ENCODE measurements around the gene KRT5. TPM values are rescaled to one million over a fixed set of nuclear protein-coding genes. Genes with fewer than 3 reads are reported as not detected.

KRT5 gene
- total RNA-seq, 1 experiment from 2014 or later, result 0.67 TPM

DNA sequence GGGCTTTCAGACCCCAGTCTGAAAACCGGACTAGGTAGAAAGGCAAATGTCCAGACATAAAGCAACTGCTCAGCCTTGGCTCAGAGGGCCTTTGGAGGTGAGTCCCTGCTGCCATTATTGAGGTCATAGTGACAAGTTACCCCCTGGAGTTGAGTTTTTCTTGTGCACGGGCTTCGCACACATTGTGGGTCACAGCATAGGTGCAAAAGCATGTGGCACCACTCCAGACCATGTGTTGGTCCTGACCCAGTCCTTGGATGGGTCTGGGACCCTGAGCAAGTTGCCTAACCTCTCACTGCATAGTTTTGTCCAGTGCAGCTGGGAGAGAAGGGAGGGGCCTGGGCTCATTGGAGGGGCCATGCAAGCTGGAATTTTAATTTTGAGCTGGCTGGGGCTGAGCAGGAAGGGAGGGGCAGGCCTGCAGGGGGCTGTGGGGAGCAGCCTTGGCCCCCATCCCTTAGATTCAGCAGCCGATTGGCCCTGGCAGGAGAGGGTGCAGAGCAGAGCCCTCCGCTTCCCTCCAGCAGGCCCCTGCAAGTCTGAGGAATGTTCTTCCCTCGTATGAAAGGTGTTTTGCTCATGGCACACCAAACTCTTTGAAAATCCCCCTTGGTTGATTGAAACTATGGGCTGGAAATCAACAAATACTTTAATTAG is 4.2 kb upstream of the KRT5 start:
- ChIA-PET CTCF (no interaction called here), POLR2A (ENCODE audit: low non-redundant PET) (no interaction called here)
- DNase-seq (ENCODE audit: low spot score), result no peak
- Histone ChIP-seq H3K9me3 (ENCODE audit: low read depth, low read length, poor library complexity, severe bottlenecking) (no peaks in the 10 kb centered on the region), H3K4me1 (ENCODE audit: insufficient read depth, low read length, poor library complexity, severe bottlenecking) (peaks cover 14% of the 10 kb centered on the region), H3K36me3 (ENCODE audit: insufficient read depth, low read length, poor library complexity, severe bottlenecking) (no peaks in the 10 kb centered on the region), H3K27ac (ENCODE audit: low read depth, low read length, poor library complexity, severe bottlenecking) (no peak overlapping the region), H3K4me3 (ENCODE audit: low read depth, low read length, poor library complexity, severe bottlenecking) (no peak overlapping the region), H3K27me3 (replicated peaks; ENCODE audit: insufficient read depth, low read depth, low read length, poor library complexity) (no peaks in the 10 kb centered on the region)
- intact Hi-C loops (cut with micrococcal nuclease; ENCODE audit: unreplicated experiment), result no loop called here
- BruUV-seq (replicated peaks), result no TSS peak
- TF ChIP-seq, protein P1, sequence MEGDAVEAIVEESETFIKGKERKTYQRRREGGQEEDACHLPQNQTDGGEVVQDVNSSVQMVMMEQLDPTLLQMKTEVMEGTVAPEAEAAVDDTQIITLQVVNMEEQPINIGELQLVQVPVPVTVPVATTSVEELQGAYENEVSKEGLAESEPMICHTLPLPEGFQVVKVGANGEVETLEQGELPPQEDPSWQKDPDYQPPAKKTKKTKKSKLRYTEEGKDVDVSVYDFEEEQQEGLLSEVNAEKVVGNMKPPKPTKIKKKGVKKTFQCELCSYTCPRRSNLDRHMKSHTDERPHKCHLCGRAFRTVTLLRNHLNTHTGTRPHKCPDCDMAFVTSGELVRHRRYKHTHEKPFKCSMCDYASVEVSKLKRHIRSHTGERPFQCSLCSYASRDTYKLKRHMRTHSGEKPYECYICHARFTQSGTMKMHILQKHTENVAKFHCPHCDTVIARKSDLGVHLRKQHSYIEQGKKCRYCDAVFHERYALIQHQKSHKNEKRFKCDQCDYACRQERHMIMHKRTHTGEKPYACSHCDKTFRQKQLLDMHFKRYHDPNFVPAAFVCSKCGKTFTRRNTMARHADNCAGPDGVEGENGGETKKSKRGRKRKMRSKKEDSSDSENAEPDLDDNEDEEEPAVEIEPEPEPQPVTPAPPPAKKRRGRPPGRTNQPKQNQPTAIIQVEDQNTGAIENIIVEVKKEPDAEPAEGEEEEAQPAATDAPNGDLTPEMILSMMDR (conservative IDR thresholded peaks at IDR 0.05; ENCODE audit: low read depth, low read length), result no peak

DNA sequence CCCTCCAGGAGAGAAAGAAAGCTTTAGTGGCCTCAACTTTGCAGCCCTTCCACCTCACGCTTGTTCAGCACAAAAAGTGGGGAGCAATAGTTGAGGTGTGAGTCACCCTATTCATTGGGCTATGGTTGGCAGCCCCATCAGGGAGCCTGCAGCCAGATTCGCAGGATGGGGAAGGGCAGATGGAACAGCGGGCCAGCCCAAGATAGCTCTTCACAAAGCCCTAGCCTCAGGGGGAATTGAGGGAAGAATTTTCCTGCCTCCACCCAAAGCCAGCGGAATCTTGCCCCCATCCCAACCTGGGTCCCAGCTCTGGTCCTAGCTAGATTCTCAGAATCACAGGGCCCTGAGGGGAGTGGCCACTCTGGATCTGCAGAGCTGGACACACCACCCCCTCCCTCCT is 3.6 kb upstream of the KRT5 start:
- peaks cover 14% of the 10 kb centered on the region for H3K4me1 ChIP-seq (ENCODE audit: insufficient read depth, low read length, poor library complexity, severe bottlenecking)
- no peaks in the 10 kb centered on the region for H3K27me3 ChIP-seq (replicated peaks; ENCODE audit: insufficient read depth, low read depth, low read length, poor library complexity)
- POLR2A ChIA-PET (ENCODE audit: low non-redundant PET), result no interaction called here
- no peak overlapping the region for H3K4me3 ChIP-seq (ENCODE audit: low read depth, low read length, poor library complexity, severe bottlenecking)
- intact Hi-C loops (cut with micrococcal nuclease; ENCODE audit: unreplicated experiment), result no loop called here
- no peaks in the 10 kb centered on the region for H3K36me3 ChIP-seq (ENCODE audit: insufficient read depth, low read length, poor library complexity, severe bottlenecking)
- BruUV-seq (replicated peaks), result no TSS peak
- no peak for TF ChIP-seq EZH2 (IDR thresholded peaks at IDR 0.05; ENCODE audit: borderline replicate concordance, low read depth, low read length, poor library complexity, severe bottlenecking)
- TF ChIP-seq, protein P1 (conservative IDR thresholded peaks at IDR 0.05; ENCODE audit: low read depth, low read length), result no peak
- H3K27ac ChIP-seq (ENCODE audit: low read depth, low read length, poor library complexity, severe bottlenecking), result no peak overlapping the region
- DNase-seq (ENCODE audit: low spot score), result no peak
- CTCF ChIA-PET, result no interaction called here
- H3K9me3 ChIP-seq (ENCODE audit: low read depth, low read length, poor library complexity, severe bottlenecking), result no peaks in the 10 kb centered on the region

DNA sequence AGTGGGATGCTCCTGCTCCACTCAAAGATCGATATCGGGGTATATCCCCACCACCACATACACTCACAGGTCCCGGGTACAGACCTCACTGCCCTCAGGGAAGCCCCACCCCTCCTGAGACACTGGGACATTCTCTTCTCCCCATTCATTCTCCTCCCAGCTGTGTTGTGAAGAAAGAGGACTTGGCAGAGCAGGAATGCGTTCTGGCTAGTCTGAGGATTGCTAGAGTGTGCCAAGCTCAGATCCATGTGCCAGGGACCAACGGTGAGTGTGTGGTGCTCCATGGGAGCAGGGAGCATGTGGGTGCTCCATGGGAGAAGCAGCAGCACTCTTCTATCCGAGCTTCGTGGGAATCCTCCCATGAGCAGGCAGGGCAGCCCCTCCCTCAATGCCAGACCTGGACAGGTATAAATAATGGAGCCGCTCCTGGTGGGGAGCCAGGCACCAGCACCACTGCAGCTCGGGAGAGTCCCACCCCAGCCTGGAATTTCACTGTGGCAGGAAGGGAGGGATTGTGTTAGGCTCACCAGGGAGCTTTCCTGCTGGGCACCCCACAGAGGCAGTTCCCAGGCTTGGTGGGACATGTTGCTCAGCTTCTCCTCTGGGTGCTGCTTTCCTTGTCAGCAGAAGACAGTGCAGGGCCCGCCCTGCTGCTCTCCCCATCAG is 2.3 kb upstream of the KRT5 start:
- H3K4me3 ChIP-seq (ENCODE audit: low read depth, low read length, poor library complexity, severe bottlenecking), result no peak overlapping the region
- POLR2A ChIA-PET (ENCODE audit: low non-redundant PET), result no interaction called here
- no peak for TF ChIP-seq EZH2 (IDR thresholded peaks at IDR 0.05; ENCODE audit: borderline replicate concordance, low read depth, low read length, poor library complexity, severe bottlenecking)
- TF ChIP-seq, protein P1 (conservative IDR thresholded peaks at IDR 0.05; ENCODE audit: low read depth, low read length), result no peak
- no TSS peak for BruUV-seq (replicated peaks)
- H3K9me3 ChIP-seq (ENCODE audit: low read depth, low read length, poor library complexity, severe bottlenecking), result no peaks in the 10 kb centered on the region
- no peaks in the 10 kb centered on the region for H3K27me3 ChIP-seq (replicated peaks; ENCODE audit: insufficient read depth, low read depth, low read length, poor library complexity)
- H3K27ac ChIP-seq (ENCODE audit: low read depth, low read length, poor library complexity, severe bottlenecking), result no peak overlapping the region
- intact Hi-C loops (cut with micrococcal nuclease; ENCODE audit: unreplicated experiment), result no loop called here
- DNase-seq (ENCODE audit: low spot score), result peak; percentile 29
- CTCF ChIA-PET, result no interaction called here
- H3K36me3 ChIP-seq (ENCODE audit: insufficient read depth, low read length, poor library complexity, severe bottlenecking), result no peaks in the 10 kb centered on the region
- H3K4me1 ChIP-seq (ENCODE audit: insufficient read depth, low read length, poor library complexity, severe bottlenecking), result peaks cover 14% of the 10 kb centered on the region

Measured in A673 (cell line).